Liver (tissue), 9 donors: ENCODE measurements around the gene ATP2B2. TPM values are rescaled to one million over a fixed set of nuclear protein-coding genes. Genes with fewer than 3 reads are reported as not detected.

Experiments used
- DNase-seq: peaks from one replicate; pipeline ENCODE4 v3.0.0-alpha.2; 2017; ENCODE audit warnings: low spot score
- H3K27ac ChIP-seq, 2 donors: one replicate each; pipeline ENCODE4 v1.7.0; 2013; ENCODE audit warnings: inconsistent platforms in 2 of 2, low read length in 2 of 2, control low read depth in 1 of 2, low read depth in 1 of 2, mild to moderate bottlenecking in 1 of 2
- H3K27me3 ChIP-seq, 4 donors: one replicate each; pipeline versions ENCODE4 v1.6.1 to v1.7.0; 2013; ENCODE audit warnings: low read length in 3 of 4, inconsistent platforms in 1 of 4, mild to moderate bottlenecking in 1 of 4, moderate library complexity in 1 of 4; ENCODE audit not compliant: control insufficient read depth in 4 of 4, insufficient read depth in 4 of 4
- H3K36me3 ChIP-seq, 4 donors: one replicate each; pipeline versions ENCODE4 v1.6.1 to v1.7.0; 2013; ENCODE audit warnings: low read length in 3 of 4, mild to moderate bottlenecking in 3 of 4, low read depth in 1 of 4, moderate library complexity in 1 of 4; ENCODE audit not compliant: control insufficient read depth in 4 of 4, insufficient read depth in 3 of 4
- H3K4me1 ChIP-seq, 4 donors: one replicate each; pipeline versions ENCODE4 v1.6.1 to v1.7.0; 2013; ENCODE audit warnings: low read length in 3 of 4, mild to moderate bottlenecking in 3 of 4, moderate library complexity in 1 of 4; ENCODE audit not compliant: control insufficient read depth in 4 of 4, insufficient read depth in 4 of 4
- H3K4me3 ChIP-seq, 3 donors: one replicate each; pipeline versions ENCODE4 v1.6.1 to v1.7.0; 2013; ENCODE audit warnings: low read length in 3 of 3, control low read depth in 1 of 3, low read depth in 1 of 3, mild to moderate bottlenecking in 1 of 3
- H3K9ac ChIP-seq, 2 donors: one replicate each; pipeline ENCODE4 v1.7.0; 2013; ENCODE audit warnings: low read length in 2 of 2, mild to moderate bottlenecking in 2 of 2, moderate library complexity in 2 of 2, control low read depth in 1 of 2, low read depth in 1 of 2
- H3K9me3 ChIP-seq, 4 donors: one replicate each; pipeline versions ENCODE4 v1.6.1 to v1.7.0; 2013; ENCODE audit warnings: low read length in 3 of 4; ENCODE audit not compliant: control insufficient read depth in 4 of 4
- ATF3 ChIP-seq: IDR thresholded peaks from 2 replicates; pipeline ENCODE4 v1.6.1; 2016; ENCODE audit warnings: antibody characterized with exemption
- EGR1 ChIP-seq, 2 donors: IDR thresholded peaks; 2 replicates each; pipeline ENCODE4 v1.6.1; 2016 to 2018; ENCODE audit warnings: antibody characterized with exemption in 2 of 2, low read depth in 2 of 2
- FOXA1 ChIP-seq: IDR thresholded peaks from 2 replicates; pipeline ENCODE4 v1.6.1; 2016; ENCODE audit warnings: antibody characterized with exemption
- FOXA2 ChIP-seq: IDR thresholded peaks from 2 replicates; pipeline ENCODE4 v1.6.1; 2016; ENCODE audit warnings: antibody characterized with exemption
- GABPA ChIP-seq, 2 donors: IDR thresholded peaks in 1 of 2; conservative IDR thresholded peaks in 1 of 2; 2 replicates each; pipeline ENCODE4 v1.6.1; 2016; ENCODE audit warnings: antibody characterized with exemption in 2 of 2, mild to moderate bottlenecking in 1 of 2, moderate library complexity in 1 of 2
- HNF4A ChIP-seq, 2 donors: conservative IDR thresholded peaks; 2 replicates each; pipeline ENCODE4 v1.6.1; 2016; ENCODE audit warnings: antibody characterized with exemption in 2 of 2, mild to moderate bottlenecking in 2 of 2
- HNF4G ChIP-seq: IDR thresholded peaks from 2 replicates; pipeline ENCODE4 v1.6.1; 2016; ENCODE audit warnings: antibody characterized with exemption
- JUND ChIP-seq, 2 donors: IDR thresholded peaks; 2 replicates each; pipeline ENCODE4 v1.6.1; 2016; ENCODE audit warnings: antibody characterized with exemption in 2 of 2
- MAX ChIP-seq: IDR thresholded peaks from 2 replicates; pipeline ENCODE4 v1.6.1; 2016; ENCODE audit warnings: antibody characterized with exemption
- NR2F2 ChIP-seq: IDR thresholded peaks from 2 replicates; pipeline ENCODE4 v1.6.1; 2016; ENCODE audit warnings: antibody characterized with exemption
- RAD21 ChIP-seq, 2 donors: IDR thresholded peaks; 2 replicates each; pipeline ENCODE4 v1.6.1; 2016; ENCODE audit warnings: antibody characterized with exemption in 2 of 2, mild to moderate bottlenecking in 2 of 2
- REST ChIP-seq: IDR thresholded peaks from 2 replicates; pipeline ENCODE4 v1.6.1; 2016; ENCODE audit warnings: antibody characterized with exemption, mild to moderate bottlenecking
- SP1 ChIP-seq: IDR thresholded peaks from 2 replicates; pipeline ENCODE4 v1.6.1; 2018; ENCODE audit warnings: antibody characterized with exemption, mild to moderate bottlenecking
- TAF1 ChIP-seq: conservative IDR thresholded peaks from 2 replicates; pipeline ENCODE4 v1.6.1; 2016; ENCODE audit warnings: antibody characterized with exemption, mild to moderate bottlenecking
- YY1 ChIP-seq: IDR thresholded peaks from 2 replicates; pipeline ENCODE4 v1.6.1; 2016; ENCODE audit warnings: antibody characterized with exemption, mild to moderate bottlenecking
- WGBS: extraction: QIAGEN DNeasy Blood & Tissue Kit; methylation state at CpG from one replicate; pipeline ENCODE4 v1.1.7; 2013; 5-methylcytosine and 5-hydroxymethylcytosine counted together
- polyA plus RNA-seq, 2 donors: library from polyadenylated mRNA; stranded (reverse) in 1 of 2; unstranded in 1 of 2; fragments of 200-250 nt in 1 of 2; fragments of >200 nt in 1 of 2; fragmentation: Nextera tagmentation in 1 of 2; extraction: Ambion mirVana in 1 of 2; gene quantifications; one replicate each; pipeline versions ENCODE4 v1.2.1 to v1.2.3, GENCODE V29; 2013 to 2015
- total RNA-seq, 2 donors: library from RNA; depleted of rRNA; stranded (reverse); fragments of >200 nt; gene quantifications; one replicate each; pipeline ENCODE4 v1.2.3, GENCODE V29; 2014
- TF ChIP-seq, protein P1 (sequence below): fragments of 150-350 bp; IDR thresholded peaks from 2 replicates; pipeline ENCODE4 v1.5.1; 2017; ENCODE audit warnings: improper control_type of control experiment, low read depth, low read length; ENCODE audit not compliant: missing input control
- TF ChIP-seq, protein P2 (sequence below): IDR thresholded peaks from 2 replicates; pipeline ENCODE4 v1.6.1; 2016; ENCODE audit warnings: antibody characterized with exemption
- donor health status: healthy.
- donor health status: healthy.
- donor health status: healthy.
- donor health status: healthy.
- donor health status: healthy.

Gene ATP2B2
- total and polyA plus RNA-seq, 4 donors, result 10.4 to 27.8 (median 20.7) TPM

DNA sequence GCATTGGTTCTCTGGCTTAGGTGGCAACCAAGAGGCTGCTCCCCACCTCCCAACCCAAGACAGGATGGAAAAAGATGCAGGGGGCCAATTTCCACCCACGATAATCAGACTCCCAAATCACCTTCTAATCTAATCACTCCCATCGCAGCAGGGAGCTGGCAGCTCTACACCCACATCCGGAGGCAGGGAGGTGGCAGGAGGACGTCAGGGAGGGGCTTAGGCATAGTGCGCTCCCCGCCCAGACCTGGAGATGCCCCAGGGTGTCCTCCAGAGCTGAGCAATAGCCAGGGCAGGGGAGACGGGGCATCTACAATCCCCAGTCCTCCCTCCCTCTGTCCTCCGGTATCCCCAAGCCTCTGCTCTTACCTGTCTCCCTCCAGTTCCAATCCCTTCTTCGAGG, 114.0 kb downstream of the ATP2B2 start:
- H3K4me1 ChIP-seq, result no peaks in the 10 kb centered on the region
- no peak overlapping the region for H3K27ac ChIP-seq
- H3K4me3 ChIP-seq, result no peak overlapping the region
- no peak for DNase-seq
- no peaks in the 10 kb centered on the region for H3K9me3 ChIP-seq
- peaks cover 0 to 53% (median 35%) of the 10 kb centered on the region in 4 donors for H3K36me3 ChIP-seq
- H3K27me3 ChIP-seq, result no peaks in the 10 kb centered on the region
- no peak overlapping the region for H3K9ac ChIP-seq
- TF ChIP-seq RAD21 (IDR thresholded peaks at IDR 0.05) (no peak), GABPA (IDR thresholded peaks at IDR 0.05 in 1 of 2, conservative IDR thresholded peaks at IDR 0.05 in 1 of 2) (no peak), JUND (IDR thresholded peaks at IDR 0.05) (no peak), EGR1 (IDR thresholded peaks at IDR 0.05; ENCODE audit: low read depth in 2 of 2) (no peak), YY1 (no peak), FOXA2 (no peak), HNF4A (conservative IDR thresholded peaks at IDR 0.05) (no peak), MAX (no peak), ATF3 (no peak), HNF4G (no peak), SP1 (no peak), TAF1 (no peak), NR2F2 (no peak), REST (no peak), FOXA1 (no peak)
- TF ChIP-seq, protein P1, sequence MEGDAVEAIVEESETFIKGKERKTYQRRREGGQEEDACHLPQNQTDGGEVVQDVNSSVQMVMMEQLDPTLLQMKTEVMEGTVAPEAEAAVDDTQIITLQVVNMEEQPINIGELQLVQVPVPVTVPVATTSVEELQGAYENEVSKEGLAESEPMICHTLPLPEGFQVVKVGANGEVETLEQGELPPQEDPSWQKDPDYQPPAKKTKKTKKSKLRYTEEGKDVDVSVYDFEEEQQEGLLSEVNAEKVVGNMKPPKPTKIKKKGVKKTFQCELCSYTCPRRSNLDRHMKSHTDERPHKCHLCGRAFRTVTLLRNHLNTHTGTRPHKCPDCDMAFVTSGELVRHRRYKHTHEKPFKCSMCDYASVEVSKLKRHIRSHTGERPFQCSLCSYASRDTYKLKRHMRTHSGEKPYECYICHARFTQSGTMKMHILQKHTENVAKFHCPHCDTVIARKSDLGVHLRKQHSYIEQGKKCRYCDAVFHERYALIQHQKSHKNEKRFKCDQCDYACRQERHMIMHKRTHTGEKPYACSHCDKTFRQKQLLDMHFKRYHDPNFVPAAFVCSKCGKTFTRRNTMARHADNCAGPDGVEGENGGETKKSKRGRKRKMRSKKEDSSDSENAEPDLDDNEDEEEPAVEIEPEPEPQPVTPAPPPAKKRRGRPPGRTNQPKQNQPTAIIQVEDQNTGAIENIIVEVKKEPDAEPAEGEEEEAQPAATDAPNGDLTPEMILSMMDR, result no peak
- TF ChIP-seq, protein P2, sequence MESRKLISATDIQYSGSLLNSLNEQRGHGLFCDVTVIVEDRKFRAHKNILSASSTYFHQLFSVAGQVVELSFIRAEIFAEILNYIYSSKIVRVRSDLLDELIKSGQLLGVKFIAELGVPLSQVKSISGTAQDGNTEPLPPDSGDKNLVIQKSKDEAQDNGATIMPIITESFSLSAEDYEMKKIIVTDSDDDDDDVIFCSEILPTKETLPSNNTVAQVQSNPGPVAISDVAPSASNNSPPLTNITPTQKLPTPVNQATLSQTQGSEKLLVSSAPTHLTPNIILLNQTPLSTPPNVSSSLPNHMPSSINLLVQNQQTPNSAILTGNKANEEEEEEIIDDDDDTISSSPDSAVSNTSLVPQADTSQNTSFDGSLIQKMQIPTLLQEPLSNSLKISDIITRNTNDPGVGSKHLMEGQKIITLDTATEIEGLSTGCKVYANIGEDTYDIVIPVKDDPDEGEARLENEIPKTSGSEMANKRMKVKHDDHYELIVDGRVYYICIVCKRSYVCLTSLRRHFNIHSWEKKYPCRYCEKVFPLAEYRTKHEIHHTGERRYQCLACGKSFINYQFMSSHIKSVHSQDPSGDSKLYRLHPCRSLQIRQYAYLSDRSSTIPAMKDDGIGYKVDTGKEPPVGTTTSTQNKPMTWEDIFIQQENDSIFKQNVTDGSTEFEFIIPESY, result no peak
- 85% methylated on average over 9 of the region's 9 CpGs for WGBS
